PC-9 (cell line): ENCODE measurements around the gene RABL6. TPM values are rescaled to one million over a fixed set of nuclear protein-coding genes. Genes with fewer than 3 reads are reported as not detected.

Experiments
- BruUV-seq: library from RNA; stranded (reverse); fragments of 400-500 nt; replicated peaks from 2 replicates; lab custom pipeline; 2021; lab: Mats Ljungman, UMichigan
- CTCF ChIA-PET: fragments of 300-600 bp; sonication (Branson Sonifier 250); formaldehyde crosslinking; loops from one replicate; lab custom pipeline; 2022; ENCODE audit warnings: antibody characterized with exemption; lab: Charles Lee
- POLR2A ChIA-PET: fragments of 300-600 bp; sonication (Branson Sonifier 250); formaldehyde crosslinking; loops from one replicate; lab custom pipeline; 2022; ENCODE audit warnings: antibody characterized with exemption; ENCODE audit not compliant: unreplicated experiment; lab: Charles Lee
- DNase-seq, 2 experiments: peaks; one replicate each; pipeline versions ENCODE4 v3.0.0 to v3.0.0-alpha.2; 2015 to 2022; ENCODE audit warnings: mixed read lengths in 1 of 2
- H2AFZ ChIP-seq: fragments of 200-600 bp; sonication (generic); 2 replicates; pipeline ENCODE4 v1.8.1; 2017; ENCODE audit warnings: antibody characterized with exemption
- H3F3A ChIP-seq: fragments of 200-600 bp; sonication (generic); 2 replicates; pipeline ENCODE4 v1.8.1; 2017; ENCODE audit warnings: antibody characterized with exemption, mild to moderate bottlenecking, low read depth; ENCODE audit not compliant: insufficient read depth
- H3K27ac ChIP-seq: fragments of 200-600 bp; sonication (generic); 2 replicates; pipeline ENCODE4 v1.6.1; 2016; ENCODE audit warnings: mixed run types
- H3K27me3 ChIP-seq: fragments of 200-600 bp; sonication (generic); 2 replicates; pipeline ENCODE4 v1.6.1; 2016; ENCODE audit warnings: low read depth, mixed run types; ENCODE audit not compliant: insufficient read depth
- H3K36me3 ChIP-seq: fragments of 200-600 bp; sonication (generic); 2 replicates; pipeline ENCODE4 v1.6.1; 2016; ENCODE audit warnings: low read depth, mixed run types
- H3K4me1 ChIP-seq: fragments of 200-600 bp; sonication (generic); replicated peaks from 2 replicates; pipeline ENCODE4 v1.6.1; 2016; ENCODE audit warnings: mixed run types; ENCODE audit not compliant: insufficient read depth
- H3K4me2 ChIP-seq: fragments of 200-600 bp; sonication (generic); 2 replicates; pipeline ENCODE4 v1.6.1; 2017; ENCODE audit warnings: mixed run types
- H3K4me3 ChIP-seq: fragments of 200-600 bp; sonication (generic); 2 replicates; pipeline ENCODE4 v1.6.1; 2016; ENCODE audit warnings: mixed run types
- H3K79me2 ChIP-seq: fragments of 200-600 bp; sonication (generic); 2 replicates; pipeline ENCODE4 v1.6.1; 2017; ENCODE audit warnings: low read depth, mixed run types
- H3K9me2 ChIP-seq: fragments of 200-600 bp; sonication (generic); 2 replicates; pipeline ENCODE4 v1.8.1; 2017; ENCODE audit warnings: mild to moderate bottlenecking; ENCODE audit not compliant: insufficient read depth
- H3K9me3 ChIP-seq: fragments of 200-600 bp; sonication (generic); 2 replicates; pipeline ENCODE4 v1.8.1; 2016; ENCODE audit warnings: low read depth; ENCODE audit not compliant: insufficient read depth
- H4K20me1 ChIP-seq: fragments of 200-600 bp; sonication (generic); 2 replicates; pipeline ENCODE4 v1.8.1; 2017; ENCODE audit not compliant: insufficient read depth
- CTCF ChIP-seq: fragments of 200-600 bp; sonication (generic); conservative IDR thresholded peaks from 2 replicates; pipeline ENCODE4 v1.6.1; 2017; ENCODE audit warnings: mixed run types, antibody characterized with exemption, mild to moderate bottlenecking, moderate library complexity
- EZH2 ChIP-seq: fragments of 200-600 bp; sonication (generic); IDR thresholded peaks from 2 replicates; pipeline ENCODE4 v1.8.0; 2017; ENCODE audit warnings: antibody characterized with exemption, low read depth
- intact Hi-C: fragments of 100-400 bp; cut with micrococcal nuclease; formaldehyde crosslinking; loops from one replicate; pipeline ENCODE4 v1.10.0; 2022; ENCODE audit not compliant: unreplicated experiment
- total RNA-seq: library from RNA; stranded (reverse); gene quantifications from 2 replicates; pipeline ENCODE4 v1.2.3, GENCODE V29; 2021

RABL6 gene
- total RNA-seq, 1 experiment from 2014 or later: 116 TPM

- Histone ChIP-seq H3K4me2 (peak overlapping the region; percentile 85), H3K9me3 (no peaks in the 10 kb centered on the region), H3F3A (peaks cover 22% of the 10 kb centered on the region; the same call in 1 of the 2 replicates), H3K27ac (peak overlapping the region; percentile 80), H3K27me3 (no peaks in the 10 kb centered on the region), H3K9me2 (no peaks in the 10 kb centered on the region), H3K79me2 (no peaks in the 10 kb centered on the region), H3K36me3 (no peaks in the 10 kb centered on the region), H3K4me1 (peaks cover 6% of the 10 kb centered on the region; the same call in 1 of the 2 replicates), H2AFZ (peak overlapping the region; percentile 70; the same call in 1 of the 2 replicates), H3K4me3 (peak overlapping the region; percentile 87), H4K20me1 (peaks cover 21% of the 10 kb centered on the region)
- CTCF ChIA-PET: interaction anchor here (0.6 to 1.9 kb wide), 4 partner anchors 26 to 188 kb away, joined by 4 to 9 read pairs (median 6); no protein-coding TSS in a partner anchor
- DNase-seq: peak; percentile 79 to 92
- POLR2A ChIA-PET: interaction anchor here (0.5 to 1.4 kb wide), 6 partner anchors 37 to 239 kb away, joined by 4 to 27 read pairs (median 14); partner anchors contain the start of genes MAN1B1 and PAXX
- intact Hi-C loops: loop anchor here (1.0 to 5.0 kb wide), 6 partner anchors 47 to 179 kb away; partner anchors contain the start of genes ABCA2, C8G, CLIC3 and FBXW5
- TSS peak; percentile 14 for BruUV-seq
- TF ChIP-seq CTCF (no peak), EZH2 (no peak)
These were observed 40.2 kb downstream of the RABL6 start for GRCh38 chr9:136847826-136848392.

GRCh38 chr9:136848393-136849037 is 40.8 kb downstream of the RABL6 start:
- Histone ChIP-seq H3K36me3 (no peaks in the 10 kb centered on the region), H3K9me2 (no peaks in the 10 kb centered on the region), H3K4me3 (peak overlapping the region; percentile 87), H3F3A (peaks cover 22% of the 10 kb centered on the region; the same call in 1 of the 2 replicates), H2AFZ (peak overlapping the region; percentile 70; the same call in 1 of the 2 replicates), H3K4me2 (peak overlapping the region; percentile 85), H3K9me3 (no peaks in the 10 kb centered on the region), H4K20me1 (peaks cover 21% of the 10 kb centered on the region), H3K79me2 (no peaks in the 10 kb centered on the region), H3K27me3 (no peaks in the 10 kb centered on the region), H3K4me1 (peaks cover 6% of the 10 kb centered on the region; the same call in 1 of the 2 replicates), H3K27ac (peak overlapping the region; percentile 80)
- ChIA-PET CTCF (interaction anchor here (0.7 to 1.9 kb wide), 2 partner anchors 85 to 100 kb away, joined by 4 to 9 read pairs; no protein-coding TSS in a partner anchor), POLR2A (interaction anchor here (0.6 to 0.7 kb wide), 5 partner anchors 11 to 370 kb away, joined by 3 to 4 read pairs (median 3); partner anchors contain the start of gene MAN1B1)
- DNase-seq: peak in 1 of 2 experiments; percentile 68
- TF ChIP-seq CTCF (no peak), EZH2 (no peak)
- intact Hi-C loops: loop anchor here (1.0 to 5.0 kb wide), 5 partner anchors 34 to 179 kb away; partner anchors contain the start of genes ABCA2, C8G, CLIC3 and FBXW5
- BruUV-seq: TSS peak; percentile 79
